ENCODE results near the gene TRMU.

The TRMU gene

DNA sequence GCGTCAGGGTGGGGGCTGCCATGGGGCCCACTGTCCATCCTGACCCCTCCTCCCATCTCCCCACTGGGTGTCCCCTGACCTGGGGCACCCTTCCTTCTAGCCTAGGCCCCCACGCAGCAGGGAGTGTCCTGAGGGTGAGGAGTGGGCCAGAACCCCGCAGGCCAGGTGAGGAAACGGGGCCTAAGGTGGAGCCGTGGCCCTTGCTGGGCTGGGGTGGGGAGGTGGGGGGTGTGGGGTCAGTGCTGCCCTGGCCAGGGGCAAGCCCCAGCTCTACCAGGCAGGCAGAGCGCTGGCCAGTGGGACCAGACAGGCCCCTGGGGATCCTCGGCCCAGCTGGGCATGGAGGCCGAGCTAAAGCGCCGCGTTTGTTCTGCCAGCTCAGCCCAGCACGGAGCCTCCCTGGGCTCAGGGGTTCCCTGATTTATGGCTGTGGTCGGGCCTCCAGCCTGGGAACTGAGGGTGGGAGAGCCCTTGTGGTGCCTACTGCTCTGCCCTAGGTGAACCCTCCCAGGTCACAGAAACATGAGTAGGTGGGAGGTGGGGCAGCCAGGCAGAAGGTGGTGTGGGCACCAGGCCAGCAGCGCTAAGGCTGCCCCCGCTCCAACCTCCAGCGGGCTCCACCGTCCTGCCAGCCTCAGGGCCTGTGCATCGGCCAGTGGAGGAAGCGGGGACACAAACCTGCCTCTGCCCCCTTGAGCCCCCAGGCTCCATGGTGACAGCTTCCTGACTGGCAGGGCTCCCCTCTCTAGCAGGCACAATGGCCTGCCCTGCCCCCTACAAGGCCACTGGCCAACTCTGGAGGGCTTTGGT, 22.4 kb downstream of the TRMU start:
- no peak for DNase-seq

DNA sequence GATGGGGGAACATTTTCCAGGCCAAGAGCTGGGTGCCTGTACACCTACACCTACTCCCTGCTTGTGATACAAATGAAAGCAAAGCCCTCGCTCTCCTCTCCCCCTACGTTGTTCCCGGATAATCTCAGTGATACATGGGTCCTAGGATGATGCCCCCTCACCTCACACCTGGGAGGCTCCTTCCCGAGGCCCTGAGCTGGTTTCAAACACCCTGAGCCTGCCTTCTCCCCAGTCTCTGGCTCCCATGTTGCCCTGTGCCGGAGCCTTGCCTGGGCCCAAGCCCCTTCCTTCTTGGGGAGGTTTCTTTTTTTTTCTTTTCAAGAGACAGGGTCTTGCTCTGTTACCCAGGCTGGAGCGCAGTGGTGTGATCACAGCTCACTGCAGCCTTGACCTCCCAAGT, 23.3 kb downstream of the TRMU start:
- no peak for DNase-seq

DNA sequence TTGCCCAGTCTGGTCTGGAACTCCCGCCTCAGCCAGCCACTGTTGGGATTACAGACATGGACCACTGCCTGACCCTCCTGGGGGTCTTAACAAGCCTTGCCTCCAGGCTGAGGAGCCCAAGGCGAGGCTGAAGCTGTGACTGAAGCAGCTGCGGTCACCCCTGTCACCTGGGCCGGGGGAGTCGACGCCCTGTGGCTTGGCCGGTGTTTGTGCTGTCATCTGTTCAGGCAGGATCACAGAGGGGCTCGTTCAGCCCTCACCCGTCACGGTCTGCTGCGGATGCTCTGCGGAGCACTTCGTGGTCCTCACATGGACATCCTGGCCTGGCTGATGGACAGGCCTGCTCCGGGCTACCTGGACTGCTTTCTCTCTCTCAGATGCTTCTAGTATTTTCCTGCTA, 23.8 kb downstream of the TRMU start:
- DNase-seq = no peak

DNA sequence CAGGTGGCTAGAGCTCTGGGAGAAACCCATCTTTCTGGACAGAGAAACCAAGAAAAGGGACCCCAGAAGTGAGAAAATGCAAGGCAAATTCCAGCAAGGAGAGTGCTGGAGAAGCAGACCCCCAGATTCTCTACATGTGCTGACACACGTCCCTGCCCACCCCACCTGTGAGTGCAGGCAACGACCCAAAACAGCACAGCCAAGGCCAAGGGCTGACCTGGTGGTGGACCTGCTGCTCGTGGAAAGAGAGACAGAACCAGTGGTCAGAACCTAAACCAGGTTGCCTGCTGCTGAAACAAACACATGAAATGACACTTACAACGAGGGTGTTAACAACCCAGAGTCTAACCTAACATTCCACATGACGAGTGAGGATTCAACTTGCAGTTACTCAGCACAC, 24.6 kb downstream of the TRMU start:
- DNase-seq = no peak

DNA sequence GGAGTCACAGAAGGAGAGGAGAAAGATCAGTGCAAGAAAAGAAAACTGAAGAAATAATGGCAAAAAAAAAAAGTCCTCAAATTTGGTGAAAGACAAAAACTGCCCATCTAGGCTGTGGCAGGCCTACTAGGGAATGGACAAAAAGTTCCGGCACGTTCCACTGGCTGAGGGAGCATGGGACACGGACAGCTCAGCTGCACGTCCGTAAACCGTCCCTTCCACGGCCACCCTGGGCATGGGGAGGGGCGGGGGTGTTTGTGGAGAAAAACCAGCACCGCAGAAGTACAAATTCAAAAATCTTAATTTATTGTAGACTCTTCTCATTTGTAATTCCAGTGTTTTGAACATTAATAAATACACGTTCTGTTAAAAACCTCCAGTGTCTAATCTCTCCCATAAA, 25.4 kb downstream of the TRMU start:
- DNase-seq = no peak

DNA sequence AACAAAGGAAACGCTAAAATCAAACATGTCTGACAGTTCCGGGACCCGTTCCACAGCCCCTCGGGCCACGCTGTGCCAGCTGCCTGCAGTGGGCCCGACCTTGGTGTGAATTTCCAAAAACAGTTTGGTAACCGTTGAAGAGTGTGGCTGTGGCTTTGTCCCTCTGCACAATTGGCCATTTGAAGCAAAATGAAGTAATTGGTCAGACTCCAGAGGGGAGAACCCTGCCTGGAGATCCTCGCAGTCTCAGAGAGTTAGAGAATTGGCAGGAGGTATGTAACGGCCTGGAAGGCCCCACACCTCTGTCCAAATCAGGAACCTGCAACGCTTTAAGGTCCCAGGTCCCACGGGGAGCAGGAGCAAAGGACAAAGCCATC, 26.3 kb downstream of the TRMU start:
- DNase-seq = no peak

DNA sequence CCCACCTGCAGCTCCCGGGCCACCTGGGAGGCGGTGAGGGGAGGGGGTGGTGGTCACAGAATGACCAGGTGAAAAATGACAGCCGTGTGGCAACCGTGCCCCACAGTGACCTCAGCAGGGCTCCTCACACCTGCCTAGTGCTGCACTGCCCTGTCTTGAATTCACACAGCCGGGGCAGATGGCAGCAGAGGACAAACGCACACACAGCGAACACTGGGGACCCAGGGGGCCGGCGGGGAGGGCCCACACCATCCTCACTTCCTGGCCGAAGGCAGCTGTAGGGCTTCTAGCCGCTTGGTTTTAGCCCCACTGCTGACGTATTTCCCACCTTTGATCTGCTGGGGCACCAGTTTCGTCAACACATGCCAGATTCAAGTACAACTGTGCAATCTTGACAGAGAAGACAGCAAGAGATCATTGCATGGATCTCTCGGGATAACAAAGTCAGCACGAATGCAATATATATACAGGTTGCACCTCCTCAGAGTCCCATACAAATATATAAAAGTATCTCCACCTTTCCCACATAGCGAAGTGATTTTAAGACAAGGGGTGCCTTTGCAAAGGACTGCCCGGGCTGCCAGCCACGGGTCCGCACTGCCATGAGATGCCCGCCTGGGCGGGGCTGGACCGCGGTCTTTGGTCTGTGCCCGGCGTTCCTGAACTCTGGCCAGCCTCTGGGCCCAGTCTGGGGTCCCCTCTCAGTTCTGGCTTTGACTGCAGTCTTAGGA, 26.9 kb downstream of the TRMU start:
- no peak for DNase-seq

DNA sequence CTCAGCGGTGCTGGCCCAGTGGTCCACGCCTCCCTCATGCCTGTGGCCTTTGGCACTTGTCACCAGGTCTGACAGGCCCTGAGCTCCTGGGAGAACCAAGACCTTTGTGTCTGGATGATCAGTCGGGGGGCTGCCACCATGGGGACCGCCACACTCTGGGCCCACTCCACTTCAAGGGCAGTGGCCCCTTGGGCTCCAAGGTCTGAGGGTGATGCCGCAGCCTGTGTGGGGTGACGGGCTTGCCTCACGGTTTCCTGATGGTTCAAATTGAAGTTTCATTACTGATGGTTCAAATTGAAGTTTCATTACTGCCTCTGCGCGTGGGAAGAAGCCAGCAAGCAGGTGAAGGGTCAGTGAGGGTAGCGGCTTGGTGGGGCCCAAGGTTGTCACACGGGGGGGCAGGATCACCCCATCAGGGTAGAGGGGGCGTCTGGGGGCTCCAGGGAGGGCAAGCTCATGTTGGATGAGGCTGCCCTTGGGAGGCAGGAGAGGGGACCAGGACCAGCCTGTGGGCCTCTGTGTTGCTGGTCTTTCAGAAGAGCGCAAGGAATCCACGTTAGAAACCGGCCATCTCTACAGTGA, 27.5 kb downstream of the TRMU start:
- no peak for DNase-seq

DNA sequence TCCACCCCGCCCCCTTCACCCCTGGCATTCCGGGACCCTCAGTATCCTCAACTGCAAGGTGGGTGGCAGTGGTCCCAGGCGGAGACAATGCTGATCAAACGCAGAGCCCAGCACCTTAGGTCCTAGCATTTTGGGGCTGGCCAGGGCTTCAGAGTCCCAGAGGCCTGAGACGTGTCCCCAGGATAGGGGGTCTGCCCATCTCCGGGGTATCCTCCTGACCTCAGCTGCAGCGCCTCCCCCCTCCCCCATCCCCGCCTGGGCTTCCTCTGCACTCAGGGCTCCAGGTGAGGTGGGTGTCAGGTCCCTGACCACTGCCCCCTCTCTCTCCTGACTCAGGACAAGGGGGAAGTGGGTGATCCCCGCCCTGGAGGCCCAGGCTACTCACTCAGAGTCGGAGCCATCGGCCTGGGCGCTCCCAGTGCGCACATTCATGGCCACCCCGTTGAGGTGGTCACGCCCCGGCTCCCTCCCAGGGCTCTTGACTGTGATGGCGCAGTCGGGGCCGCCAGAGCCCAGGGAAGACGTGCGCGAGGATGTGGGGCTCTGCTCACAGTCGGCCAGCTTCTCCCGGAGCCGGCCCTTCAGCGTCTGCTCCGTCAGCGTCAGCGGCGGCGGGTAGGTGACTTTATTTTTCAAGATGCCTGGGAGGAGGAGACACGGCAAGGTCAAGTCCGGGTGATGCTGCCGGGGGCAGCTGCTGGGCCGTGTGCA, 28.3 kb downstream of the TRMU start:
- DNase-seq = no peak

DNA sequence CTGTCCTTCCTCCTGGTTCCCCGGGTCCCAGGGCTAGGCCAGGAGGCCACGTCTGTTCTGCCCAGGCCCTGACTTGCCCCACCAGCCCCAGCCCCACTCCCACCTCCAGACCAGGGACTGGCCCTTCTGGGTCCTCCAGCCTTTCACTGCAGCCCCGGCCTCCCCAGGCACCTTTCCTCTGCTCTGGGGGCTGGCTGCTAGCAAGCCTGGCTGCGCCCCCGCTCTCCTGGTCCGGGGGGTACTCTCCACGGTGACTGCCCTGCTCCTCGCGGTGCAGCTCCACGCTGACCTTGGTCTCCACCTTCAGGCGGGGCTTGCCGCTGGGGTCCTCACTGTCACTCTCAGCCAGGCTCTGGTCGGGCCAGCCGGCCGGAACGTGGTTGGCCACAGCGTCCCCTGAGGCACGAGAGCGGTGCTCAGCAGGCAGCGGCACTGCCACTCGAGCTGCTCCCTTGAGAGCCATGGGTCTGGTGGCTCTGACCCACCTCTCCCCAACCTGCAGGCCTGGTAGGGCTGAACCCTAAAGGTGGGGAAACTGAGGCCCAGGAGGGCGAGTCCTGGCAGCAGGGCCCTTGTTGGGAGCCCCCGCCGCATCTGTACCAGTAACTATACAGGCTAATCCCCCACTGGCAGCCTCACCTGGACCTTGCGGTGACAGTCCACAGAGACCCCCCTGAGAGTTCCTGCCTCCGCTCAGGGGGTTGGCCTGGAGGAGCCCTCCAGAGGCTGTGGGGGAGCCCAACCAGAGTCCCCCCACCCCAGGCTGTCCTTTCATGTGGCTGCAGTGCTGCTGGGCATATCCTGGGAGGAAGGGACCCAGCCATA, 29.0 kb downstream of the TRMU start:
- no peak for DNase-seq

DNA sequence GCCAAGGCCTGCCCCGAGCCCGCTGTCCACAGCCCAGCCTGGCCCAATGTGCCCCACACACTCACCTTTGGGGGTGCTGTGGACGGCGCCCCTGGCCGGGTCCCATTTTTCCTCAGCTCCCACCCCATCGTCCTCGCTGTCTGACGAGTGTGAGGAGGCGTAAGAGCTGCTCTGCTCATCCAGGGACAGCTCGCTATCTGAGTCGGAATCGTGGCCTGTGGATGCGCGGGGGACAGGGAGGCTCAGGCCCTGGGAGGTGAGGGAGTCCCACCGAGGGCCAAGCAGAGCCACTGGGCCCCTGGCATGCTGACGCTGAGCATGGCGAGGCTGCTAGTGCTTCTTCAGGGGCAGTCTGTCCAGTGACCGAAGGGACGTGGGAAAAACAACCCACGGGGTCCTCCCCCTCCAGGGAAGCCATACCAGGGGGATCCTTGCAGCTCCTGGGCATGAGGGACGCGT, 29.7 kb downstream of the TRMU start:
- no peak for DNase-seq

DNA sequence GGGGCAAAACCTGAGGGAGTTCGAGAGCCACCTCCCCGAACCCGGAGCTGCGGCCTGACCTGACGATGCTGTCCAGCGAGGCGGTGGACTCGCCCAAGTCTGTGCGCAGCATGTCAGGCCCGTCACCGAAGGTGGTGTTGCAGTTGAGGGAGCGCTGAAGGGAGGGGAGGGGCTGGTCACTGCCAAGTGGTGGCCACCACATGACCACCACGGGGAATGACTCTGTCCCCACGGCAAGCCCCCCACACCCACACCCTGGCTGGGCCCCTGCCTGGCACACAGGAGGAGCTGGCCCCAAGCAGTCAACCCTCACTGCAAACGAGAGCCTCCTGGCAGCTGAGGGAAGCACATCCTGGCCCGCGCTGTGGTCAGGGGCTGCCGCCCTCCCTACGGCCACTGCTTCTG, 30.8 kb downstream of the TRMU start:
- no peak for DNase-seq

DNA sequence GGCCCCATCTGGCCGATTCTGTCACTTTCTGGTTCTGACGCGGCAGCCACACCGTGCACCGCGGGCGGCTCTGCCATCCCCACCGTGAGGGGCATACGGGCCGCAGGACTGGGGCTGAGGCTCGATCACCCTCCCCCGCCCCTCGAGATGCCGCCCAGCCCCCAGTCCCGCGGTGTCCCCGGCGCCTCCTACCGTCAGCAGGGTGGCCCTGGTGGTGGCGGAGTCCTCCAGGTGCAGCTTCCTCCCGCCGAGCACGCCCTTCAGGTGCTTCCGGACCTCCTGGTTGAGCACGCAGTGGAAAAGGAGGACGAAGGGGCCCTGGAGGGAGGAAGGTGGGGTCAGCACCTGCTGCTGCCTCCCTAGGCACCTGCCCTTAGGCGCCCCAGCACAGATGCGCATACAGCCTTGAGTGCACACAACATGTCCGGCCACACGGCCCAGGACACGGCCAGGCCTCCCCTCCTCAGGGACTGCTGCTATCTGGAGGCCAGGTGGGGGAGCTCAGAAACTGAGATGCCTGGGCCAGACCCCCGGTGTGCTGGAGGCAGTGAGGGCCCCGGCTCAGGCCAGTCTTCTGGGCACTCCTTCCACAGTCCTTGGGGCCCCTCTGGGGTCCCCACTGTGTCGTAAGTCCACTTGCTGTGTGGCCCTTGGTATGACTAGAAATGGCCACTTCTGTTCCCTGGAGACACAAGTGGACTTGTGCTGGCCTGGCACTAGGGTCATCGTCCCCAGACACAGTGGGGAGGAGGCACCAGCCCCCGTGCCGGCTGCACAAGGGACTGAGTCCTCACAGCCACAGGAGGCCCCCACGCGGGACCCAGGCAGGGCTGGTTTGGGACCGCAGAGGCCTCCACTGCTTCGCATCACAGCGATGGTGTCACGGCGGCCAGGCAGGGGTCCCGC, 31.5 kb downstream of the TRMU start:
- no peak for DNase-seq

DNA sequence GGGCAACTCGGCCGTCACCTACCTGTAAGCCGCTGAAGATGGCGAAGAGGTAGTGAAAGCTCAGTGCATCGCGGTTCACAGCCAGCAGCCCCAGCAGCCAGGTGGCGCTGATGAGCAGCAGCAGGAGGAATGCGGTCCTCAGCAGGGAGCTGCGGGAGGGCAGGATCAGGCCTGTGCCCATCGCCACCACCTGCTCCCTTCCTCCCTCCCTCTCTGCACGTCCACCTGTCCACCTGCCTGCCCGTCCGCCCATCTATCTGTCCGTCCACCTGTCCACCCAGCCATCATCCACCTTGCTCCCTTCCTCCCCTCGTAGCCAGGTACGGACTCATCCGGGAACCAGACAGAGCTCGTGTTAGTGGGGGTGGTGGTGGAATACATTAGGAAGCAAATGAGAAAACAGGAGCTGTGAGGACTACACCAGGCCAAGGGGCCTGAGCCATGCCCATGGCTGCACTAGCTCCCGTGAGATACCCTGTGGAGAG, 32.2 kb downstream of the TRMU start:
- peak; percentile 52 for DNase-seq

DNA sequence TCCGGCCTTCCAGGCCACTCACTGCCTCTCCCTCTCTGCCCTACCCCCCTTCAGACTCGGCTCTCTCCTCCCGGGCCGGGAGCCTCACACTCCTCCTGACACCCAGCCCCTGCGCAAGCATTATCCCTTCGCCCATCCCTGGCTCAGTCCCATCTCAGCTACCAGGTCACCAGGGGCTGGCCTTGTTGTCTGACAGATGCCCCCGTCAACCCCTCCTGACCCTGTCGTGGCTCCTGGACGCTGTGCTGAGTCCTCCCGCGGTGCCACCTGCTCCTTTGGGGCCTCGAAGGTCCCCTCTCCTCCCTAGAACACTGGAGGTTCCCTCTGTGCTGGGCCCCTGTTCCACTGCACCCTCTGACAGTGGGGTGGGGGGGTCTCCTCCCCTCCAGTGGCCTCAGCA, 32.9 kb downstream of the TRMU start:
- DNase-seq = no peak

DNA sequence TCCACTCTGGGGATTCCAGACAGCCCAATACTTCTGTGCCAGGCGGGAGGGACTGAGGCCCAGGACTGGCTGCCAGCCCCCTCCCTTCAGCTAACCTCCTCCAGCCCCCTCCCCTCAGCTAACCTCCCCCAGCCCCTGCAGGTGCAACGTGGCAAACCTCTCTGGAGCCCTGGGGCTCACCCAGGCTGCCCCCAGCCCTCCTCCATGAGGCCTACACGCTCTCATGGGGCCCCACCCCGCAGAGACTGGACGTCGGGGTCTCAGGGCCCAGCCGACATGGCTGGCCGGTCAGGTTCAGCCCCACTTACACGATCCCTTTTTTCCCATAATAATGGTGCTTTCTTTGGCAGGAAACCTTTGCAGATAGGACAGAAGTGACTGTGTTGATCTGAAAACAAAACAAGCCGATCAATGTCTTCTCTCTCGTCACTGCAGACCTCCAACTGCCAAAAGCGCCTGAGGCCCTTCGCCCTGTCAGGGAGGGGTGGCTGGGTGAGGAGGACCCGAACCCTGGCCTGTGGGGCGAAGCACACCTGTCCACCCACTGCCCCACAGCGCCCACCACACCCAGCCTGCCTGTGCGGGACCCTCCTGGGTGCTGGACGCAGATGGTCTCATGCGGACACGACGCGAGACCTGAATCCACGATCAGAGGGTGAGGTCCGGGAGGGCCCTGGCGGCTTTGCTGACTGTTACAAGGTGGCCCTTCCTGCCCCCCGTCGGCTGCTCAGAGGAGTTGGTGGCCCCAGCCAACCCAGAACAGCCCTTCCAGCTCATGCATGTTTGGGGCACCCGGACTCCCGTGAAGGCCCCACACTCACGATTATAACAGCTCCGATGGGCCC, 33.6 kb downstream of the TRMU start:
- no peak for DNase-seq

DNA sequence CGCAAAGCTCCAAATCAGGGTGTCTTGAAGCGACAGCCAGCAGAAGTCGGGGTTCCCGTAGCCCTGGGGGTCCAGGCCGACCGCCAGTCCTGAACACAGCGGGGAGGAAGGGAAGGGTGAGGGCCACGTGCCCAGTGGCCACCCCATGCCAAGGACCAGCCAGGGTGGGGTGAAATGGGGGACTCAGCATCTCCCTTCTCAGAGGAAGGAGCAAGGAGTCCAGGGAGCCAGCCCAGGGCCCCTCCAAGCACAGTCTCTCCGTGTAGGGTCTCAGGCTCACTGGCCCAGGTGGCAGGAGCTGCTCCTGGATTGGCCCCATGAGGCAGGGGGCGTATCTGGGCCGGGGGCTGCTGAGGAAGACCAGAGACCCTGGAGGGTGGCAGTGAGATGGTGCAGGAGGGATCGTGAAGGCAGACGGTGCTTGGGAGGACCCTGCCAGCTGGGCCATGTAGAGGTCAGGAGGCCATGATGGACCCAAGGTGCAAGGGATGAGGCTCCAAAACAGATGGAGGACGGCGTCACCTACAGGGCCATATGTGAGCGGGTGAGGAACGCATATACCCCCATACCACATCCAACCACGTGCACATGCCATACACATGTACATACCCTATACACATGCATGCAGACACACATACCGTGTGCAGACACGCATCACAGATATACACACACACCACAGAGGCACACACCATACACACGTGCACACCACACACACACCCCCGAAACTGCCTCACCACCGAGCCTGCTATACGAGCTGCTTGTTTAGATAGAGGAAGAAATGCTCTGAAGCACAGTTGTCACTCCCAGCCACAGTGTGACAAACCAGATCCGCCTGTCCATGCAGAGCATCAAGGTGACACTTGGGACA, 34.4 kb downstream of the TRMU start:
- no peak for DNase-seq

DNA sequence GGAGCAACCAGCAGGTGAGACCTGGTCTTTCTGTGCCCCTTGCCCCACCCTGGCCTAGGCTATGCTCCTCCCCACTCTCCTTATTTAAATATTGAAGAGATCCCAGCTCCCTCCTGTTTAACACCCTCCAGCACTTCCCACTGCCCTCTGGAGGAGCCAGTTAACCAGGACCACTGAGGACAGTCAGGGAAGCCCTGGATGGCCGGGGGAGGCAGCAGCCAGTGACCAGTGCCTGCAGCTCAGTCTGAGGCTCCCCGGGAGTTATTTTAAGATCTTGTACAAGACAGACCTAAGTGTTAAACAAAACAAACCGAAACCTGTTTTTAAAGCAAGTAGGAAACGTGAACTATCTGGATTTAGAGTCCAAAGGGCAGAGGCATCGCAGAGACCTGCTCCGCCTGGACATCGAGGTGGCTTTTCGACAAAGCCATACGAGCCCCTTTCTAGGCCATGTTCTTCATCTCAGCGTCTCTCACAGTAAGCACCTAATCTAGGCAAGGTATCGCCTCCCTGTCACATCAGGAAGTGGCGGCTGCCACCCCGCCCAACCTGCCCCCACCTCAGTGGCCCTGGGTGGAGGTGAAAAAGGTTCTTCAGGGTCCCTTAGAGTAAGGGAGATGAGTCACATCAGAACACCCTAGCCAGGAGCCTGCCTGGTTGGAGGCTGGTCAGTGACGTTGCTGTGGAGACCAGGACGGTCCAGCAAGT, 35.2 kb downstream of the TRMU start:
- DNase-seq = no peak

Measured in MV-4-11 (cell line).